NCI-H2227 (cell line): ENCODE measurements around the gene DDX1.

Source experiments
- DNase-seq: peaks from one replicate; lab custom pipeline; 2025; ENCODE audit not compliant: unreplicated experiment; lab: John Stamatoyannopoulos, UW

DDX1 gene

DNA sequence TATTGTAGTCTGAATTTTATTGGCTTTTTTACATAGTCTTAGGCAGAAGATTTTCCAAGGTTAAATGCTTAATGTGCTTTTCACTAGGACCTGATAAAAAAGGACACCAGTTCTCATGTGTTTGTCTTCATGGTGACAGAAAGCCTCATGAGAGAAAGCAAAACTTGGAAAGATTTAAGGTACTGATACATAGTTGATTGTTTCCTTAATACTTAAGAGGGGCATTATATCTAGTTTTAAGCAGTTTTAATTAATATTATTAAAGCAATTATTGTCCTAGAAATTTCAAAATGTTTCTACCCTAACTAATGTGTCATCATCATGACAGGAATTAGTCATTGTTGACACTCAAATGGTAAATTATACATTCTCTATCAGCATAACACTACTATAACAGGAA lies 35.3 kb downstream of the DDX1 start:
- no peak for DNase-seq

DNA sequence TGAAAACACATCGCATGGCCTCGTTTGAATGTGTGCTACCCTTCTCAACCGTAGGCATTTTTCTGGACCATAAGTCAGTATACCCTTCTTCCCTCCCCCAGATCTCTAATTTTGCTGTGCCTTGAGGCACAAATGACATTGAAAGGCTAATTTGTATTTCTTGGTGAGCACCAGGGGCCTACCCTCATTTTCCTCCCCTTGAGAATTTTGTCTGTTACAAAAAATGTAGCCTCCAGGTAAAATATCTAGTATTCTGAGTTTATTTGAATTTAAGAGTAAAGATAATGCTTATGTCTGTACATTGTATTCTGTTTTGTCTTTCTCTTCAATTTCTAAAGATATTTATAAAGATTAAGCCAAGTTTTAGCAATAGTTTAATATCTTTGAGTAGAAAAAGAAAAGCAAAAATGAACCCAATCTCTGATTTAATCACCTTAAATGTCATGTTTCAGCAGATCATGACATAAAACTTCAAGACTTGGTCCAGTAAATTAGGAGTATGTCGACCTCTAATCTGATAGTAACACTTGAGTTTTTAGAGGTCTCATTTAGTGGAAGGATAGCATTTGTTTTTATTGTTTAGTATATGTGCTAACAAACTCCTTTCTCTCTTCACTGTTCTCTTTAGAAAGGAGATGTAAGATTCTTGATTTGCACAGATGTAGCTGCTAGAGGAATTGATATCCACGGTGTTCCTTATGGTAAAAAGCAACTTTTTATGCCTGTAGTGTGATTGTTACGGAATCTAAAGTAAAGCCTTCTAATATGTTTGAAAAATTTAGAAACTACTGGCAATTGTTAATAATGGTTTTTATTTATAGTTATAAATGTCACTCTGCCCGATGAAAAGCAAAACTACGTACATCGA lies 36.4 kb downstream of the DDX1 start:
- no peak for DNase-seq

DNA sequence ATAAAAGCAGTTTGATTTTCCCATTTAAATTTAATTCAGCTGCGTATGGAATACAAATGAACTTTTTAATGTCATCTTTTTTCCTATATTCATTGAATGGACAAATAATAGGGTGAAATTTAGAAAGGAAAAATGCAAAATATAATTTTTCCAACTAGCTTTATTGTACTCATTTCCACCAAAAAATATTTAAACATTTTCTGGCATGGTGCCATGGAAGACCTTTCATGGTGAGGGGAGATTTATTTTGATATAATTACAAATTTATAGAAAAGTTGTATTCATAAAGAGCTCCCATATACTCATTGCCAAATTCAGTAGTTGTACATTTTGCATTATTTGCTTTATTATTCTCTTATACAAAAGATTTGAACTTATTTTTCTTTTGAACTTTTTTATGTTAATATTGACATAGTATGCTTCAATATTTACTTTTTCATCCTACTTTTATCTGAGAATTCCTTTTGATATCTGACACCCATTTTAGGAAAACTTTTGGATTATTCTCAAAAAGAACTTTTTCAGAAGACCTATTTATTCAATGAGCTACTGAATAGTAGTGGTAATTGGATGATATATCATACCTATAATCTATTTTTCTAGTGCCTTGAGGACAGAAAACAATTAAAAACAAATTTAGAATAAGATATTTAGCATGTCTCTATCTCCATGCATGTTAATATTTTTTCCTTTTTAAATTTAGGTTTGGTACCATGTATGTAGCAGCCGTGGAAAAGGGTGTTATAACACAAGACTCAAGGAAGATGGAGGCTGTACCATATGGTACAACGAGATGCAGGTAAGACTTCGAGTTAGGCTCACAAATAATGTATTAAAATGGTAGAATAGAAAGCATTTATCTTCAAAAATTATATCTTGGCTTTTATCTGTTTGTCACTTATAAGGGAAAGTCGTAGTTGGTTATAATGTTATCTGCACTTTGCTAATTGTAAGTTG lies 37.5 kb downstream of the DDX1 start:
- DNase-seq = no peak

DNA sequence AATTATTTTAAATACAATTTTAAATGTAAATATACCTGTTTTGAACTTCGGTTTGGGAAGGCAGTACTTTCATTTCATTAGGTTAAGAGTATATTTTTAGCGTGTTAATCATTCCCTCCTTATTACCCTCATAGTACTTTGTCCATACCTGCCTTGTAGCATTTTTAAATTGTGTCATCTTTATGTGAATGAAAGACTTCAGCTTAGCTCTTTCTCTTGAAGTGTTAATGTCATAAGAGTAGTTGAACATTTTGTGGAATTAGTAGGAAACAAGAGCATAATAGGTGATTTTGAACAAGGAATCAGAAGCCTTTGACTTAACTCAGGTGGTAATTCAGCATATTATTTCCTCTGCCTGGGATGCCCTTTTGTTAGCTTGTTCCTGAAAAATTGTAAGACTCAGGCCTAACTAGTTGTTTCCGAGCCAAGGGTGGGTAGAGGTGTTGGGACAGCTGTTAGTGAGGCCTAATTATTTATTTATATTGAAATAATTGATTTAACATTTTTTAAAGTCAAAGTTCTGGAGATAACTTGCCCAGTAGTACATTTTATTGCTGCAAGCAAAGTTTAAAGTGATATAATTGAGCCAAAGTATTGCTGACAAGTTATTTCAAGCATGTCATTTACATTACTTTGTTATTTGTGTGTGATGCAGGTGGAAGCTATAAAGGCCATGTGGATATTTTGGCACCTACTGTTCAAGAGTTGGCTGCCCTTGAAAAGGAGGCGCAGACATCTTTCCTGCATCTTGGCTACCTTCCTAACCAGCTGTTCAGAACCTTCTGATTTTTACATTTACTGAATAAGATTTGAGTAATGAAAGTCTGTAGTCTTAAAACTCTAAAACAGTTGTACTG lies 38.7 kb downstream of the DDX1 start:
- no peak for DNase-seq

DNA sequence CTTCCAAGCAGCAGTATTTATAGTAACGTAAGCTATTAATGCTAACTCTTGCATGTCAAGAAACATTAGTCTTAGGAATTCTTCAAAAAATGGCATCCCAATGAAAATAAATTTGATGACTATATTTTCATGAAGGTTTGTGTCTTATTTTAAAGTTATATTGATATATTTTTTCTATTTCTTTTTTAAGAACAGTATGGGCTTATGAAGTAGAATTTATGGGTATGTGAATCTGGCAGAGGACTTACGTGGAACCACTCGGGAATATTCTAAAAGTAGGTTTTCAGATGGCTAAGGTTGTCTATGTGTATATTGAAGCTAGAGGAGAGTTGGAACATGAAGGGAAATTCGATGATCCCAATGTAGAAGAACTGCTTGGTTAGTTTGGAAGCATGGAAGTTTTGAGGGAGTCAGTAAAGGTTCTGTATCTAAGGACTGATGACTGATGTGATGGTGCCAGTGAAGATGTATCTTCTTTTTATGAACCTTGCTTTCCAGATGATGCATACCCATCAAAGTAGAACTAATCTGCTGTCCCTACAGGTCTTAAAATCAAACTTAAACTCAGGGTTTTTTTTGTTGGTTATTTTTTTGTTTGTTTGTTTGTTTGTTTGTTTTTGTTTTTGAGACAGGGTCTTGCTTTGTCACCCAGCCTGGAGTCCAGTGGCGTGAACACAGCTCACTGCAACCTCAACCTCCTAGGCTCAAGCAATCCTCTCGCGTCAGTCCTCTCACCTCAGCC lies 39.5 kb downstream of the DDX1 start:
- no peak for DNase-seq

DNA sequence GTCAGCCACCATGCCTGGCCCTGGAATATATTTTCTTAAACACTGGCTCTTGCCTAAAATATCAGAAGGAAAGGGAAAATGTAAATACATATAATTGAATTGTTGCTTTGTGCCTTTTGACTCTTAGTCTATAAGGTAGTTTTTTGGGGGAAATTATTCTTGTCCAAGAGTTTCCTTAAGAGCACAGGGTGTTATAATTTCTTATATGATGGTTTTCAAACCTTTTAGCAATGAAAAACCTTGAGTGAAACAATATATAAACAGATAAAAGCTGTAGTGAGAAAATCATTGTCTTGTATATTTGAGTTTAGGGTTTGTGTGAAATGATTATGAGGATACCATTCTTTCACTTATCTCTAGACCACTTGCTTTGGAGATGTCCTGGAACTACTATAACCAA lies 40.2 kb downstream of the DDX1 start:
- DNase-seq = no peak

DNA sequence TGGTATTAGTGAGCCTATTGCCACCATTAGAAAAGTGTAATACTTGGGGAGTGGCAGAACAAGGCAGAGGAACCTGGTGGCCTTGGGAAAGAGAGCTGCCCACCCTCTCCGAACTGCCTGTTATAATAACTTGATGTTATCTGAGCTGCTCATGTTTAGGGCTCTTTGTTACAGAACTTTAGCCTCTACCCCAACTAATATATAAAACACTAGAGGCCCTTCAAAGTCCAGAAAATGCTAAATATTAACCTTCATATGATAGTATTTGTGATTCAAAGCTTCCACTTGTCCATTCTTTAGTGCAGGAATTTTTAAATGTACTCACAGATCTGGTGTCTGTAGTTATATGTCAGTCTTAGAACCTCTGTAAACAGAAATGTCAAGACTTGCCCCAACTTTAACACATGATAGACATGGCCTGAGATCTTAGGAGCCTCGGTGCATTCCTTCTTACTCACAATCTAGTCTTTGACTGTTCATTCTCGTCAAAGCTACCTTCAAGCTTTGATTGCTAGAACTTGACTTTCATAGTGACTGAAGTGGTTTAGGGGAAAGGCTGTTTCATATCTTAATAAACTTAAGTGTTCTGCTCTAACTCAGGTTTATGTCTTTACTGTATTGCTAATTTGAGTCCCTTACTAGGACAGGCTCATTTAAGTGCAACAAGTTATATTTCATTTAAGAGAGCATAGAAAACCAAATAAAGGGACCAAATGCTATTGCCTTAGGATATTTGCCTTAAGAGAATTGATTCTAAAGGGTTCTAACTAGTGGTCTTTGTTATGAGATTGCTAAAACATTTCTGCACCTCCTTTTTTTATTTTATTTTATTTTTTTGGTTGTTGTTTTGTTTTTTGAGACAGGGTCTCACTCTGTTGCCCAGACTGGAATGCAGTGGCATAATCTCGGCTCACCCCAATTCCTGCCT lies 41.6 kb downstream of the DDX1 start:
- DNase-seq = no peak

DNA sequence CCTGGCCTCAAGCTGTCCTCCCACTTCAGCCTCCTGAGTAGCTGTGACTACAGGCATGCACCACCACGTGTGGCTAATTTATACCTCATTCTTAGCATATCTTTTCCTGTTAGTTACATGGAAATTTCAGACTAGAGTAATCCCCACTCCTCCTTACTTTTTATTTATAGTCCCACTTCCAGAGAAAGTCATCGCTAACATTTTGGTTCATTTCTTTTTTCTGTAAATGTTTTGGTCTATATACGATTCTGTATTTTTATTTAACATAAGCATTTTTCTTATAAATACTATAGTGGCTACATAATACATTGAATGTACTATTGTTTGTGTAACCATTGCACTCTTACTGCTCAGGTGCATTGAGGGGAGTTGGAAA lies 42.3 kb downstream of the DDX1 start:
- no peak for DNase-seq

DNA sequence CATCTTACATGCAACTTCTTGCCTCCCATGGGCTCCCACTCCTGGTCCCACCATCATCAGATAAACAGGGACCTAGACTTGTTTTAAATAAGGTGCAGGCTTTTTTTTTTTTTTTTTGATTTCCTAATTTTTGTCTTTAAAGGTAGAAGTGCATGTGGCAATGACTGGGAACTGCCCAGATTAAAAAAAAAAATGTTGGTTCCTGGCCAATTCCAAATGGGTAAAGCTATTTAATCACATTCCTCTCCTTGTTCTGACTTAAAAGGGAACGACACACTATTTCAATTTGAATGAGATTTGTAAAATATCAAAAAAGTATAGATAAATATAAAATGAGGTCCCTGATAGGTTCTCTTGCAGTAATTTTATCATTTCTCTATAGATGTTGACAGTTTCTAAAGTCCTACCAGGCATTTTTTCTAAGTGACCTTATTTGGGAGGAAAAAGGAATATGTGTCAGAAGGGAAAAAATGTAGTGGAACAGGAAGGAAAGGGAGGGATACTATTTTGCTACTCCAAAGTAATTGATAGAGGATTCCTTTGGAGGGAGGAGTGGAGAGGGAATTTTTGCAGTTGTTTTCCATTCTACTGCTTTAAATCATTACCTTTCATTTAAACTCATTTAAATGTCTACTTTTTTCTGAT lies 43.3 kb downstream of the DDX1 start:
- no peak for DNase-seq

DNA sequence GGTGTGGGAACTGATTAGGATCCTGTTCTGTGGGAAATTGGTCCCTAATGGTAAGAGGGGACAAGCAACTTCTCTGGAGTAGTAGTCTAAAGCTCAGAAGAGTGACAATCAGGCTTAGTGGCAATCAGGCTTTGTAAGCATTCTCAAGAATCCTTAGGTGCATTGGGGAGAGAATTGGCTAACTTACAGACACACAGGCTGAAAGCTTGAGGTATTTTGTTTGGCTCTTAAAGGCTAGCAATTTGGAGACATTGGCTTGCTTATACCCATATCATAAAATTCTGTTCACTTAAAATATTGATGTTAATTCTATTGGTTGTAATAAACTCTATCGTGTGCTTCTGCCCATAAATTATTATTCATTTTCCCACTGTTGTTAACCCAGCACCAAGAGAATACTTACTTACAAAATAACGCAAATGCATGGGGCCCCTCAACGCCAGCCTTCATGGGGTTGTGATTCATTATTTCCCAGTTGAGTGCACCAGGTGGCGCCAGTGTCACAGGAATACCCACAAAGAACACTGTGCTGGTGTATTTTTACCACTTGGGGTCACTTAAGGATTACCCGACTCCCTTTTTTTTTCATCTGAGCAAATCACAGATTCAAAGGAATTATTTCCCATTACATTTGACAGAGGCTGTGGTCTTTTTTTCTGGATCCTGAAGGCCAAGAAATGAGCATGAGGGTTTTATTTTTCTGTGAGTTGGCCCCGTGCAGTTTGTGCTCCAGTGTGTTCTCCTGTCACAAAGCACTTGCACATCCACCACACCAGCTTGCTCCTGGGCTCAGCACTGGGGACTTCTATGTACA lies 45.5 kb downstream of the DDX1 start:
- peak; percentile 82 for DNase-seq

DNA sequence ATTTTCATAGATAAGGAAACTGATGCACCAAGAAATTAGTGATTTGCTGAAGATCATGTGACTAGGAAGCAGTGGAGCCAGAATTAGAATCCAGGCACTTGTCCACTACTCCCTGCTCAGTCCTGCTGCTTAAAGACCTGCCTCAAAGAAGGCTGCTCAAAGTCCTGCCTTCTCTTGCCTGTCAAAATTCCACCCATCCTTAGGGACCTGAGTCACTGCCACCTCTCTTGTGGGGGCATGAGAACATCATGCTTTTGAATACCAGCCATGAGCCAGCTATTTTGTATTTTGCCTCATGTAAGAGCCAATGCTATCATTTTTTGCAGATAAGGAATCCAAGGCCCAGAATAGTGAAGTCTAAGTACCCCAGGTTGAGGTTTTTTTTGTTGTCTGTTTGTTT lies 47.1 kb downstream of the DDX1 start:
- no peak for DNase-seq

DNA sequence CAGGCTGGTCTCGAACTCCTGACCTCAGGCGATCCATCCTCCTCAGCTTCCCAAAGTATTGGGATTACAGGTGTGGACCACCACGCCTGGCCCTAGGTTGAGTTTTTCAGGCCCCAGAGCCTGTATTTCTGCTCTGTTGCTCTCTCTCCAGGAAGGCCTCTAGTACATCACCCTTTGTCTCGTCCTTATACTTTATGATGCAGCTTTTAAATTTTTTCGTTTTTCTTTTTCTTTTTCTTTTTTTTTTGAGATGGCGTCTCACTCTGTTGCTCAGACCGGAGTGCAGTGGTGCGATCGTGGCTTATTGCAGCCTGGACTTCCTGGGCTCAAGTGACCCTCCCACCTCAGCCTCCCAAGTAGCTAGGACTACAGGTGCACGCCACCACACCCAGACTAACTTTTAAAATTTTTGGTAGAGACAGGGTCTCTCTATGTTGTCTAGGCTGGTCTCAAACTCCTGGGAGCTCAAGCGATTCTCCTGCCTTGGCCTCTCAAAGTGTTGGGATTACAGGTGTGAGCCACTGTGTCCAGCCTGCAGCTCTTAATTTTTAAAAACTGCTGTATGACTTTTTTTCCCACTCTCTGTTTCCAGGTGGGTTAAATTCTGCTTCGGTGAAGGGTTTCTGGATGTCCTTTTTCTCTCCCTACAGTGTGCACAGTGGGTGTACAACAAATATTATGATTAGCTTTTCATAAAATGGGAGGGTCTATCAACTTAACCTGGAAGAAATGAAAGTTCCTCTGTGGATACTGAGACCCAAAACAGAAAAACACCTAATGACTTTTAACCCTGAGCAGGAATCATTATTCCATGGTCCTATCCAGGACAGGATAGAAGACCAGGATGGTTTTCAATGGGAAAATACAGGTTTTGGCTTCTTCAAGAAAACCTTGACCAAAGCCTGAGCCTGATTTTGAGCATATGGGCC lies 47.9 kb downstream of the DDX1 start:
- DNase-seq = no peak

DNA sequence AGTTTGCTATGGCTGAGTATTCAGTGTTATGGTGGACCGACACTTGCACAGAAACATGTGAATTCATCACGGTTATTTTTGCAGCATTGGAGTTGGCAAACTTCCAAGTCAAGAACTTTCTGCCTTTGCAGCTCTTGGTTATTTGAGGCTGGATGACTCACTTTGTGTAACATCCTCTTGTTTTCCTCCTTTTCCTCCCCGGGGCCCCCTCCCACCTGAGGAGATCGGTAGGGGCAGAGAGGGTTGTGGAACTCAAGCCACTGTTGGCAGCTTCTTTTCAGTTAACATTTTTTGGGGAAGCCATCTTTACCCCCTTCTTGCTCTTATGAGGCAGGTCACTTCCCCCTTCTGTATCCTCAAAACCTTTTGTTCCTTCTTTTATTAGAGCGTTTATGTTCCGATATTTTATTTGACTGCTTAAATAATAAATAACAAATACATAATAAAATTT lies 48.6 kb downstream of the DDX1 start:
- no peak for DNase-seq

DNA sequence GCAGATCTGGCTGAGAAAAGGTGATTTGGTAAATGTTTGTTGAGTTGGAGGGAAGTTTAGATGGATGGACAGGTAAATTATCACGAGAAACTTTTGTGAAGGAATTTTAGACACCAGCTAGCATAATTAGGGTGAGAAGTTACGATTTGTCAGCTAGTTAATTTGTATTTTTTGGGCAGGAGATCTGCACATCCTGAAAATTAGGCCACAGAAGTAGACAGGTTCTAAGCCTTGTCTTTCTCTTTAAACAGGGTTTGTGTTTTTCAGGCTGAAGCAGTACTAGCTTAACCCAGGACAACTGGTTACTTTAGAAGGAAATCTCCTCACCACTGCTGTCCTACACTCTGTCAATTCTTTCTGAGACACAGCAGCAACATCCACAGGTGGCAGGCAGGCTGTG lies 49.1 kb downstream of the DDX1 start:
- DNase-seq = no peak

DNA sequence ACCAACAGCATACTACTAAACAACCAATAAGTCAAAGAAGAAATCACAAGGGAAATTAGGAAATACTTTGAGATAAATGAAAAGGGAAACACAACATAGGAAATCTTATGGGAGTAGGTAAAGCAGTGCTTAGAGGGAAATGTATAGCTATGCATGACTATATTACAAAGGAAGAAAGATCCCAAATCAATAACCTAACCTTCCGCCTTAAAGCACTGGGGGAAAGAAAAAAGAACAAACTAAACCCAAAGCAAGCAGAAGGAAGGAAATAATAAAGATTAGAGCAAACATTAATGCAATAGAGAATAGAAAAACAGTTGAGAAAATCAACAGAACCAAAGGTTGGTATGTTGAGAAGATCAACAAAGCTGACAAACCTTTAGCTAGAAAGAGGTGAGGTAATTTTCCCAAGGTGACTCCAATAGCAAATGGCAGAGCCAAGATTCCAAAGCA lies 49.9 kb downstream of the DDX1 start:
- no peak for DNase-seq

DNA sequence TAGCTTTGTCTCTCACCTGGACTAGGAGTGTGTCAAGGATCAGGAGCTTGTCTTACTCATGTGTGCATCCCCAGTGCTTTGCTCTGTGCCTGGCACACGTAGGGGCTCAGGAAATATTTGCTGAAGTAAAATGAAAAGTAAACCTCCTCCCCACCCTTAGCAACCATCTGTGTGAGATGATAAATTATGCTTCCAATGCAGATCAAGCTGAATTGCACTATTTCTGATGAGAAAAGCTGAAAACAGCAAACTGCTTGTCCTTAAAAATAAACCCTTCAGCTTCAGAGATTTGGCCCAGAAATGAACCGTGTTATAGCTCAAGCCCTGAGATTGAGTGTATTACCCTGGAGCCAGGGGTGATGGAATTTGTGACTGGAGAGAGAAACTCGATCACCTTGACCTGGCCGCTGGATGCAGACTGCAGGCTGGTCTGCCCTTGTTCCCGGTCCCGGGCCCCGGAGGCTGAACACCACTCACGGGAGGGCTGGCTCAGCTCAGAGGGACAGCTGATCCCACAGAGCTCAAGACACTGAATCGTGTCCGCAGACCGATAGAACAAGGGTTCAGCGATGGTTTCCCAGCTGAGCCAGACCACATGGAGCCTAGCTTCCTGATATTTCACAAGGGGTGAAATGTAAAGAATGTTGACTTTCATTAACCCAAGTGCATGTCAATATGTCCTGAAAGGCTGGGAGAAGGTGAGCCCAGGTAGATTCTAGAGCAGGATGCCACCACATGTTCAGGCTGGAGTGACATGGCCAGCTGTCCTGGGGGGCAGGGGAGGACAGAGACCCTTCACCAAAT lies 50.5 kb downstream of the DDX1 start:
- DNase-seq = no peak
